COR-L47 (cell line): ENCODE data around the gene DLGAP5.

Source experiments
- DNase-seq: peaks from one replicate; lab custom pipeline; 2025; lab: John Stamatoyannopoulos, UW

DLGAP5 gene

DNA sequence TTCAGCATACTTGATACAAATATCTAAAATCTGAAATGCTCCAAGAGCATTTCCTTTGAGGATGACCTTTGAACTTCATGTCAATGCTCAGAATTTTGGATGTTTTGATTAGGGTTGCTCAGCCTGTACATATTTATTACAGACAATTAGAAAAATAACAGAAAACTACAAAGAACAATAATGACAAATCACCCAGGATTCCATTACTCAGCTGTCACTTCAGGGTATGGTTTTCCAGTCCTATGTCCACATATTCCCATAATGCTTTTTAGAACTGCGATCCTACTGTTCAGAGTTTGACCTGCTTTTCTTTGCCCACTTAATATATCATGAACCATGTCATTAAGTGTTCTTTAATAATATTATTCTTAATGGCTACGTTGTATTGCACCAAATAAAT lies 11.4 kb downstream of the DLGAP5 start:
- no peak for DNase-seq

DNA sequence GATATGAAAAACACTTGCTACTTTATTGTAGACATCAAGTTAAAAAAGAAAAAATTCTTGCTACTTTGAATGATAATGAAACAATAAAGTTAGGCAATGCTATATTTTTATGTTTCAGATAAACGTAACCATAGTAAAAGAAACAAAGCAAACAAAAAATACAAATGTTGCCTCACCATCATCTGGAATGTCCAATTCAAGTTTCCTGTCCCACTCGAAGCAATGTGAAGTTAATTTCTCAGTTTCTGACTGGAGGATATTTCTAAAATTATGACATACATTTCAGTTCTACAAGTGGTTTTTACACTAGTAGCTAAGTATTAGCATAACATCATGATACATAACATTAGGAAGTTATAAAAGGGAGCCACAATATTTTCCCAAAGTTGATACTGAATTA lies 20.9 kb downstream of the DLGAP5 start:
- DNase-seq = no peak

GRCh38 chr14:55160989-55161388 lies 30.4 kb downstream of the DLGAP5 start:
- peak; percentile 2 for DNase-seq

GRCh38 chr14:55158412-55158811 lies 33.0 kb downstream of the DLGAP5 start:
- DNase-seq = no peak

GRCh38 chr14:55157080-55157479 lies 34.3 kb downstream of the DLGAP5 start:
- DNase-seq = no peak

DNA sequence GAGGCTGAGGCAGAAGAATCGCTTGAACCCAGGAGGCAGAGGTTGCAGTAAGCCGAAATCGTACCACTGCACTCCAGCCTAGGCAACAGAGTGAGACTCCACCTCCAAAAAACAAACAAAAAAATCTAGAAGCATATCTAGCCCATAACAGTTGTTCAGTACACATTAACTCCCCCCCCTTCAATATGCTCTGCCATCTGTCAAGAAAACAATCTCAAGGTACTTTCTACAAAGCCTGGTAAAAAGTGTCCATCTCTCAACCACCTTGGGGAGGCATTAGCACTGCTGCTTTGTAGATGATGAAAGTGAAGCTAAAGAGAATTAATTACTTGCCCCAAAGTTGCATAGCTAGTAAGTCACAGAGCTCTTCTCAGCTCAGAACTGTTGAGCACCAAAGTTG lies 37.4 kb downstream of the DLGAP5 start:
- no peak for DNase-seq

- DNase-seq = no peak
Observed at GRCh38 chr14:55152052-55152753, 39.2 kb downstream of the DLGAP5 start.

DNA sequence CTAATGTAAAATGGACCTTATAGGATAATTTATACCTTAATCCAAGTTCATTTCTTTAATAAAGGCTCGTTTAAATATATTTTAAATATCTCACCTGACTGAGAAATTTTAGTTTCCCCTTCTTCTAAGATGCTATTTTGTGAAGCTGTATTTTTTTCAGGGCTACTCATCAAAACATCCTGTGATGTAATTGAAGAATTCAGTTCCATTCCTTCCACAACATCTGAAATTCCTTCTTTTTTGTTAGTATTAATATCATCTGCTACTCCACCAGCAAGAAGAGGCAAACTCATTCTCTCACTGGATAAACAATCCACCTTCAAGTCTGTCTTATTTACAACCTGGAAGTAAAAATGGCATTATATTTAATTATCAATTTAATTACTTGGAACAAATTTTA lies 39.8 kb downstream of the DLGAP5 start:
- no peak for DNase-seq

DNA sequence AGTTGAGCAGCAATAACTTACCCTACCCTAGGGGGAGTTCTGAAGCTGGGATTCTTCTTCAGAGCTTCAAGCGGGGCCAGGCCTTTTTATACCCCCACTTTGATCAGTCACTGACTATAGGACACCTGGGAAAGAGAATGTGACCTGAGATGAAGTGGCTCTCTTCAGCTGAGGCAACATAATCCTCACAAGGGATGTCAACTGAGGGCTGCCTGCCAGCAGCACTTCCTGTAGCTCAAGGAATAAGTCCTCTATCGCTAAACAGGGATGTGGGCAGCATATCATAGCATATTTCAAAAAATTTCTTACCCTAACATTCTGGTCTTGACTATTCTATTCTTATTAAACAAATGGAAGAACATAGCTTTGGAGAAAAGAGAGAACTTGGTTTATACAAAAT lies 45.0 kb downstream of the DLGAP5 start:
- DNase-seq = no peak

GRCh38 chr14:55142466-55142865 lies 48.9 kb downstream of the DLGAP5 start:
- DNase-seq = no peak

DNA sequence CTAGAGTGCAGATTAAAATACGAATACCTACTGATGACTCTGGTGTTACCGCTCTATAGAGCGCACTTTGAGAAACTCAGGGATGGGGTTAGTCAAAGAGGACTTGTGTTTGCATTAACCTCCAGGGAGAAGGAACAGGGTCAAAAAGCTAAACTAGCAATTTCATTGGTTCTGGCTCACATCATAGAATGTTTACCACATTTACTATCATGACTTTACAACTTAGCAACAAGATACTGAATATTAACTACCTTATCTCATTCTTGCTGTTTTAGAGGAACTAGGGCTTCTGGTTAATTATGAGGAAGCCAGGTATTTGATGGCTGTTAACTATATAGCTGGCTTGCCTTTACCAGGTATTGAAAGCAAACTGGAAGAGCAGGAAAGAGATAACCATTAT lies 49.6 kb downstream of the DLGAP5 start:
- no peak for DNase-seq

- no peak for DNase-seq
Observed at GRCh38 chr14:55139696-55140509, 51.5 kb downstream of the DLGAP5 start.

- DNase-seq = no peak
Observed at GRCh38 chr14:55139141-55139540, 52.2 kb downstream of the DLGAP5 start.

- DNase-seq = no peak
Observed at GRCh38 chr14:55138091-55138490, 53.3 kb downstream of the DLGAP5 start.

- no peak for DNase-seq
Observed at GRCh38 chr14:55136885-55137786, 54.2 kb downstream of the DLGAP5 start.

- DNase-seq = no peak
Observed at GRCh38 chr14:55136241-55136640, 55.1 kb downstream of the DLGAP5 start.

- peak; percentile 13 for DNase-seq
Observed at GRCh38 chr14:55133416-55133815, 58.0 kb downstream of the DLGAP5 start.

DNA sequence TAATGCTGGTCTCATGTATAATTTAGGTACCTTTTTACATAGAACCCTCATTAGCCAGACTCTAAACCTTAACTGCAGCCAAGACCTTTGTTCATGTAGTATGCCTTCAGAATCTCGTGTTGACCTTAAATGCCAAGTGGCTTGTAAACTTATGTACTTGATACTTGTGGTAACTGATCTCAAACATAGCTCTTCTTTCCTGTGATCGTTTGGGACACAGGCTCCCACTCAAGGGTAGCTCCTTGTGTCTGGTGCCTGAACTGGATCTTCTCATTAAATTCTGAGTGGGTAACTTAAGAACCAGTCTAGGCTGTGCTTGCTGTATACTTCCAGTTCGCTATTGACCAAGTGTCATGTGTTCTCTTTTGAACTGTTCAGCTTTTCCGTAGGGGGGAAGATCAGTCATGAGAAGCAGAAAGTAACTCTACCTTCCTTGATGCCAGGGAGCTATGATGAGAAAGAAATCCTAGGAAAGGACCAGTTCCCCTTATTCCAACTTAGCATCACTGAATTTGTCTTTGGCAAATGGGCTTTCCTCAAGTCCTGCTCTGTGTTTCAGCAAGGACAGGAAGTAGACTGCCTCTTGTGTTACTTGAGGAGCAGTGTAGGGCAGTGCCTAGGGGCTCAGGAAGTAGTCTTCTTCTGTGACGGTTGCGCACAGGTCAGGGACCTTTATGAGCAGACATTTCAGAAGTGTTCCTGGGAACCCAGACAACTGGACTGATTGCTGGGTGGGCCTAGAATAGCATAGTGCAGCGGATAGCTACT lies 59.8 kb downstream of the DLGAP5 start:
- no peak for DNase-seq

DNA sequence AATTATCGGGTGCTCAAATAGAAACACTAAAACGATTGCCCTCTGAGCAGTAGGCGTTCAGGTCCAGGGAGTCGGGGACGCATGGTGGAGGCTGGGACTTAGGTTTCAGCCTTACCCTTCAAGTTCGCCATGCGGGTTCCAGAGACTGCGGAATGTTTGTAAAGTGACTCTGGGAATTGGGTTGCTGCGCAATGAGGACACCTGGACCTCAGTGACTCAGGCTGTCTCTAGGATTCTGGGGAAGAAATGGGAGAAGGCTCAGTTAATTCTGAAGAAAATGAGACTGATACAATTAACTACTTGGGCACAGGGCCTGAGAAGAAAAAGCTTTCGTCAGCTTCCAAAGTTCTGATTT lies 61.2 kb downstream of the DLGAP5 start:
- no peak for DNase-seq

DNA sequence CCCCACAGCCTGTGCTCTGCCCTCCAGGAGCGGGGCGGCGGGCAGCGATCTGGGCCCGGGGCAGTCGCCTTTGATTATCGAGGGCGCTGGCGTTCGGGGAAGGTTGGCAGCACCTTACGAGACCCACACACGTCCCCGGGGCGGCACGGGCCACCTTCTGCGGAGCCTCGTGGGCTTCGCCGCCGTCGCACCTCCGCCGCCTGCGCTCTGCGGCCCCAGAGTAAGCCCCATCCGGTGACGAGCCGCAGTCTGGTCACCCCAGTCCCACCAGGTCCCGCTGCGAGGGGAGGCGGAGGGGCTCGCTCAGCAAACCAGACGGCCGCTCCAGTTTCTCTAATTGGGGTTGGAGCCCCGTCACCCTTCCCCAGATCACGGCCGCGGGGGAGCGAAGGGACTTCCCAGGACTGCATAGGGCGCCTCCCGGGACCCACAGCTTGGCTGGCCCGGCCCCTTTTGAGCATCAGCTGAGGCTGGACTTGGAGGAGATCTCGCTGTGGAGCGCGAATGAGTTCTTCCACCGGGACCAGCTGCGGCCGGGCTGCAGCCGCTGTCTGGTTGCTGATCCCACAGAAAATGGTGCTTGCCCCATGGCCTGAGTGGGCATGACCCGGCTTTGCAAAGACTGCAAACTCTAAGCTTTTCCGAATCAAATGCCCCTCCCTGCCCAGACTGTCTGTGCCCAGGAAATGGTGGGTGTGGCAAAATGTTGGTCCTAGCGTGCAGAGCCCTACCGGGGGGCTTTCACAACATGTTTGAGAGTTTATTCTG lies 61.8 kb downstream of the DLGAP5 start:
- peak; percentile 8 for DNase-seq

GRCh38 chr14:55129086-55129427 lies 62.3 kb downstream of the DLGAP5 start, which contains the start of gene LGALS3:
LGALS3 (plus strand) TSS chr14:55129252; CDS start chr14:55137374, 8,122 bp downstream.
- no peak for DNase-seq
